Measurements from ENCODE around the gene RNASEH1.

RNASEH1 gene, protein sequence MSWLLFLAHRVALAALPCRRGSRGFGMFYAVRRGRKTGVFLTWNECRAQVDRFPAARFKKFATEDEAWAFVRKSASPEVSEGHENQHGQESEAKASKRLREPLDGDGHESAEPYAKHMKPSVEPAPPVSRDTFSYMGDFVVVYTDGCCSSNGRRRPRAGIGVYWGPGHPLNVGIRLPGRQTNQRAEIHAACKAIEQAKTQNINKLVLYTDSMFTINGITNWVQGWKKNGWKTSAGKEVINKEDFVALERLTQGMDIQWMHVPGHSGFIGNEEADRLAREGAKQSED

DNA sequence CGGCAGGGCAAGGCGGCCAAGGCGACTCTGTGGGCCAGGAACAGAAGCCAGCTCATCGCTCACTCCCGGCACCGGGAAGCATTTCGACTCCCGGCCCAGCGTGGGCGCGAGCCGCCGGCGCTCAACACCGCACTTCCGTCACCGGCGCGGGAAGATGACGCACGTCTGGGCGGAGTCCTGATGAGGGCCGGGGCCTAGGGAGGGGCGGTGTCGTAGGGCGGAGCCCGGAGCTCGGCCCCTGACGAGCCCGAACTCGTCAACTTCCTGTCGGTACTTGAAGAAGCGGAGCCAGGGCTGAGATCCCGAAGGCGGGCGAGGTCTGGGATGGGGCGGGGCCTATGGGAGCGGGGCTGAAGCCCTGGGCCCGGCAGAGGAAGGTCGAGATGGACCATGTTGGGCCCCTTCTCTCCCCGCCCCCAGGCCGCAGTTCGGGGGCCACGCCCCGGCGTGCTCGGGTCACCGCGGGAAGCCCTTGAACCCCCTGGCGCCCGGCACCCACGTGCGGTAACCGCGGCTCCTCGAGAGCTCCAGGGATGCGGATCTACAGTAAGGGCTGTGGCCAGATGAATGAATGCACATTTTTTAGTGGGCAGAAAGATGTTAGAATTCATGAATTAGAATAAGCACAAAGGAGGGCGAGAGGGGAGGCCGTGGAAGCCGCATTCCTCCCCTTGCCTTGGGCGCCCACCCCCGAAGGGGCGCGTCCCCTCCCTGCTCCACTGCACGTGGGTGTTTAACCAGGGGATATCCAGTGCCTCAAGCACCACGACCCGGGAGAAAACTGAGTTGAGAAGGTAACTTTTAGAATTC lies at the start of gene RNASEH1:
Gene RNASEH1, minus strand, starts transcription at position 129 of the 810 bp plus-strand sequence. Its CDS starts 73 bp downstream, at position 56.
- peak; percentile 98 for DNase-seq

DNA sequence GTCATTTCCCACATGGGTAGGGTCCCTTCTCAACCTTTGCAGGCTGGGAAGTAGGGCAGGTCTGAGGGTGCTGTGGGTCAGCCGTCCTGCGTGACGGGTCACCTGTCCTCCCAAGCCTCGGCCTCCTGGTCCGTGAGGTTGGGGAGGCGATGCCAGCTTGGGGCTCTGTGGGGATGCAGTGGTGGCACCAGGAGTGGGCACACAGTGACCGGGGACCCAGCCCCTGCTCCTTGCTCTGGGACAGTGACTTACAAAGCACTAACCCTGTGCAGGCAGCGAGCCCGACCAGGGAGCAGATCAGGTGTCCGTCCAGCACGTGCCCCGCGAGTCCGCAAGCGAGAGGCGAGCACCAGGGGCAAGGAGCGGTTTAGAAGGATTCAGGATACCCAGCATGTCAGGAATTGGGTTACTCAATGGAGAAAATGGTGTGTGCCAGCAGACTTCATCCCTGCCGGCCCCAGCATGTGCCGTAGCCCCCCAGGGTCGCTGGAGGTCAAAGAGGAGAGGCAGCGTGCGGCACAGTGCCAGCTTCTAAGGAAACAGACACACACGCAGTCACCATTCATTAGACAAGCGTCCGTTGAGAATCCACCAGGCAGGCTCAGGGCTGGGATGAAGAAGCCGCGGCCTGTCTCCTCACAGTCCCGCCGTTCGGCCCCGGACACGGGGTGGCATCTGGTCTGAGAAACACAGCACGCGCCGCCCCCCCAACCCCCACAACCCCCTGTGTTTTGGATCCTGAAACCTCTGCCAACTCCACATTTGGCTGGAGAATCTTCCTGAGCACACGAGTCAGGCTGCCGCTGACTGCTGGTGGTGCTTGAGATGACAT lies 48.5 kb upstream of the RNASEH1 start:
- DNase-seq: no peak

DNA sequence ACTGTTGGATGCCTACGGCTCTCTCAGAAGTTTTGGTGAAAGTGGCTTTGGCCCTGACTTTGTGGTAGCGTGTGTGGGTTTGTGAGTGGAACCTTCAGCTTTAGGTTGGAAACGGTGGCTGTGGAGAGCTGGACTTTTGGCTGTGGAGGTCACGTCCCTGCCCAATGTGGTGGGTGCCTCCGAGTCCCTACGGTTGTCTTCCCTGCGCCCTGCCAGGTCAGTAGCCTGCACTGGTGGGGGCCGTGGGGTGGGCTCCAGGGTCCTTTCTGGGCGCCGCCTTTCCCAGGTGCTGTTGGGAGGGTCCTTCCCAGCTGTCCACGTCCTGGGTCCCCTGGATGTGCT lies 47.9 kb upstream of the RNASEH1 start:
- no peak for DNase-seq

DNA sequence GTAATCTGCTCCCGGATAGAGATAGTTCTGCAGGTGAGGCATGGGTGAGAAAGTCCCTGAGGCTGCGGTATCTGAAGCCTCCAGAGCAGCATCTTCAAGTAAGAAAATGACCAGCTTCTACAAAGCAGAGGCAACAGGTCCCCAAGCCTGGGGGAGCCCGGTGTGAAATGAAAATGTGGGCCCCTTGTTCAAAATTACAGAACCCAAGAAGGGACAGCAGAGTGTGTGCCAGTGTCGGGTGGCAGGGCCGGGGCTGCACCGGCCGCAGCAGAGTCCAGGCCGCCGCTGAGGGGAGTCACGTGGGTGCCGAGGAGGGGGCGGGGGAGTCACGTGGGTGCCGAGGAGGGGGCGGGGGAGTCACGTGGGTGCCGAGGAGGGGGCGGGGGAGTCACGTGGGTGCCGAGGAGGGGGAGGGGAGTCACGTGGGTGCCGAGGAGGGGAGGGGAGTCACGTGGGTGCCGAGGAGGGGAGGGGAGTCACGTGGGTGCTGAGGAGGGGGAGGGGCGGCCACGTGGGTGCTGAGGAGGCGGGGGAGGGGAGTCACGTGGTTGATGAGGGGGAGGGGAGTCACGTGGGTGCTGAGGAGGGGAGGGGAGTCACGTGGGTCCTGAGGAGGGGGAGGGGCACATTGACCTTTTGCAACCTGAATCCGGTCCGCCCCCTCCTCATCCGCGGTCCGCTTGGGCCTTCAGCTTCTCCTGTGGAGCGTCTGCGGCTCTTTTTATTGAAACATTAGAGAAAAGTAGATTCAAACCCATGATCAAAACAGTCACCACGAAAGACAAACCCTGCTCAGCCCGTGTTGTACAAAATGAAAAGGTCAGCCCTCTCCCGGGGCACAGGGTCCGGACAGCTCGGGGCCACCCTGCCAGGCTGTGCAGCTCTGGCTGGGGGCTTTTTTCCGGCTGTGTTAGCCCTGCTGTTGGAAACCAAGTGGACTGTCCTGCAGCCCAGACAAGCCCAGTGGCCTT lies 47.1 kb upstream of the RNASEH1 start:
- peak; percentile 68 for DNase-seq

DNA sequence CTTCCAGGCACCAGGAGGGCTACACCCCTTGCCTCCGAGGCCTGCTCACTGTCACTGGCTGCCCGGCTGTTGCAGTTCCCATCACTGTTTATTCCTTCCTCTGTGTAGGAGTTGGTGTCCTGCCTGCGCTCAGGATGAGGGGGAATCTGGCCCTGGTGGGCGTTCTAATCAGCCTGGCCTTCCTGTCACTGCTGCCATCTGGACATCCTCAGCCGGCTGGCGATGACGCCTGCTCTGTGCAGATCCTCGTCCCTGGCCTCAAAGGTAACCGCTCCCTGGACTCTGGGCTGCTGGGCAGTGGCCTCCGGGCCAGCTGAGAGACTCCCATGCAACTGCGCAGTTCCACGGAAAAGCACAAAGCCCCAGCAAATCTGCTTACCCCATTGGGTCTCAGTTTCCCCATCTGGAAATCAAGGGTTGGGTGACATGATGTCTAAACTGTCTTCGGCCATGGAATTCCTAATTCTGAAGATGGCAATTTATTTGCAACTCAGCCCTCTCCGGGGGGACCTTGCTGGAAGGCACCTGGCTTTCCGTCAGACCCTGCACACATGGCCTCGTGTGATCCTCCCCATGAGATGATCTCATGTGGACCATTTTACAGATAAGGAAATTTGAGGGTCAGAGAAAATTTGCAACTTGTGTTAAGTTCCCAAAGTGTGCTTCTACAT lies 46.2 kb upstream of the RNASEH1 start:
- no peak for DNase-seq

DNA sequence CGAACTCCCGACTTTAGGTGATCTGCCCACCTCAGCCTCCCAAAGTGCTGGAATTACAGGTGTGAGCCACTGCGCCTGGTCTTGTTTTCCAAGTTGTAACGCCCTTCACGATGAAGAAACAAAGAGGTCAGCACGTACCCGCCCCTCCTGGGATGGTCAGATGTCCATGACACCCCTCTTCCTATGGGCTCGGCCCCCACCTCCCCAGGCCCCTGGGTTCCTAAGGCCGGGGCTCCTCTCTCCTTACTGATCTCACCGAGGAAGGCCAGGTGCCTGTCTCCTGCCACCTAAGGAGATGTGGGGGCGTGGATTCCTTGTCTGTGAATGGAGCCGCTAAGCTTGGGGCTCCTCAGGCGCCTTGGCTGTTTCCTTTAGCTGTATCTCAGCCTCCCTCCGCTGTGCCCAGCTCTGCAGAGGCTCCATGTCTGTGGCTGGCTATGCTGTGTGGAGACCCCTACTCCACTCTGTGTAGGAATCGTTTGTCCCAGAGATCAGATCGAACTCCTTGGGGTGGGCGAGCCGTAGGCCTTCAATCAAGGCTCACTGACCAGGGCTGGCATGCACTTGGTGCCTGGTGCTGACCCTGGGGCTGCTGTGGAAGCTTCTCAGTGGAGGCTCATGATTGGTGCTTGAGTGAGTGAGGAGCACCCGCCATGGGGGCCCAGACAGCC lies 45.5 kb upstream of the RNASEH1 start:
- no peak for DNase-seq

DNA sequence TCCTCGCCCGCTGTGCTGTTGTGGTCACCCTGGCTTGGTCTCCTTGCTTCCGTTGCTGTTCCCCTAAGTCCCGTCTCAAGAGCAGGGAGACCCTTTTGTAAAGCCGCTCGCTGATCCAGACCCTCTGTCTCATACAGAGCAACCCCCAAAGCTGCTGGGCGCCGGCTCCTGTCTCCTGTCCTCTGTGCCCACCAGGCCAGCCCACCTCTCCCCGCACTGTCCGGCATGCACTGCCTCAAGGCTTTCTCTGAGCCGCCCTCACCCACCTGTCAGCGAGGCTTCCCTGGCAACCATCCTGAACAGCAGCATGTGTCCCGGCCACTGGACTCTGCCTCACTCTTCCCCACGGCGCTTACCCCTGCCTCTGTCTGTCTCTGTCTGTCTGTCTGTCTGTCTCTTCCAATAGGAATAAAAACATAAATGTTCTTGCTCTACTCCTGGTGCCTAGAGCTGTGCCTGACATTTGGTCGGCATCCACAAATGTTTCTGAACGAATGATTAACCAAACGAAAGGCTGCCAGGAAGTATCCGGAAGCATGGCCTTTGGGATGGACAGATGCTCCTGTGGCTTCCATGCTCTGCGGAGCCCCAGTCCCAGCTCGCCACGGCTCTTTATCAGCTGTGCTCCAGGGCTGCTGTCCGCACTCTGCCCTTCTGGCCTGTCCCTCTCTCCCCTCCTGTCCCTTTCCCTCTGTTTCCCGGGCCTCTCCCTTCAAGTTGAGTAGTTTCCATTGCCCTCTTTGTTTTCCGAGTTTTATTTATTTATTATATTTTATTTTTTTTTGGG lies 44.6 kb upstream of the RNASEH1 start:
- no peak for DNase-seq

DNA sequence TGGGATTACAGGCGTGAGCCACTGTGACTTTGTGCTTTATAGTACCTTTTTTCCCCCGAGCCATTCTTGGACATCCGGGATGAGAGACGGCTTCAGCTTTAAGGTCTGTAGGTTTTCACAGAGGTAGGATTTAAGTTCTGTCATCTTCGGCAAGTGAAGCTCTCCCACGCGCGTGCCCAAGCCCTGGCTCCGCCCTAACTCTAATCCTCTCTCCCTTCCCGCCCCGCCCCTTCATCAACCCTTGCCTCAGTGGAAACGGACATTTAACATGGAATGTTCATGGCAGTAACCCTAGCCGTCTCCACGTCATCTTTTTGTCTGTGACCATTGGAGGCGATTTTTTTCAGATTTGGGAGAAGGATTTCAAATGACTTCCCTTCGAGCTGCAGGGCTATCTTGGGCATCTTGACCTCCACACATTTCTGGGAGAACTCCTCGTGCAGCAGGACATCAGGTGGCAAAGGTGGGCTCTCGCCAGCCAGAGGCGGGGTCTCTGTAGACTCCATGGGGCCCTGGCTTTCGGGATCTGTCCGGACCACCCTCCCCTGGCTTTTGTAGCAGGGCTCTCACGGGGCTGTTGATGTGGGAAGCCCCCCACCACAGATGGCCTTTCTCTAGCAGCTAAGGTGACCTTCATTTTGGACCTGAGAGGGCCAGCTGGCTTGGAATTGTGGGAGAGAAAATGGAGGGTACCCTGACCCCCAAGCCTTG lies 43.6 kb upstream of the RNASEH1 start:
- no peak for DNase-seq

DNA sequence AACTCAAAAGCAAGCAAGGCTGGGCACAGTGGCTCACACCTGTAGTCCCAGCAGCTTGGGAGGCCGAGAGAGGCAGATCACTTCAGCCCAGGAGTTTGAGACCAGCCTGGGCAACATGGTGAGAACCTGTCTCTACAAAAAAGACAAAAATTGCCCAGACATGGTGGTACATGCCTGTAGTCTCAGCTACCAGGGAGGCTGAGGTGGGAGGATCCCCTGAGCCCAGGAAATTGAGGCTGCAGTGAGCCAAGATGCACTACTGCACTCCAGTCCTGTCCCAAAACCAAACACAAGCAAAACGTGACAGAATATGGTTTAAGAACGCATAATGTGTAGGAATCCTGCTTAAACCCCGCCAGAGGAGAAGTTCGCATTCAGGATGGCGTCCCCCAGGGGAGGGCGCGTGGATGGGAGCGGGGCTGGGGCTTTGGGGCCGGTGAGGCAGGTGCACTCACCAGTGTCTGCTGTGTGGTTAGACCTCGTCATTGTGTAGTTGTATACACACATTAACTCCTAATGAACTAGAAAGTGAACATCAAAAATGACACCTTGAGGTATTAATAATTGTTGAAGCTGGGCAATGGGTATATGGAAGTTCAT lies 42.2 kb upstream of the RNASEH1 start:
- no peak for DNase-seq

DNA sequence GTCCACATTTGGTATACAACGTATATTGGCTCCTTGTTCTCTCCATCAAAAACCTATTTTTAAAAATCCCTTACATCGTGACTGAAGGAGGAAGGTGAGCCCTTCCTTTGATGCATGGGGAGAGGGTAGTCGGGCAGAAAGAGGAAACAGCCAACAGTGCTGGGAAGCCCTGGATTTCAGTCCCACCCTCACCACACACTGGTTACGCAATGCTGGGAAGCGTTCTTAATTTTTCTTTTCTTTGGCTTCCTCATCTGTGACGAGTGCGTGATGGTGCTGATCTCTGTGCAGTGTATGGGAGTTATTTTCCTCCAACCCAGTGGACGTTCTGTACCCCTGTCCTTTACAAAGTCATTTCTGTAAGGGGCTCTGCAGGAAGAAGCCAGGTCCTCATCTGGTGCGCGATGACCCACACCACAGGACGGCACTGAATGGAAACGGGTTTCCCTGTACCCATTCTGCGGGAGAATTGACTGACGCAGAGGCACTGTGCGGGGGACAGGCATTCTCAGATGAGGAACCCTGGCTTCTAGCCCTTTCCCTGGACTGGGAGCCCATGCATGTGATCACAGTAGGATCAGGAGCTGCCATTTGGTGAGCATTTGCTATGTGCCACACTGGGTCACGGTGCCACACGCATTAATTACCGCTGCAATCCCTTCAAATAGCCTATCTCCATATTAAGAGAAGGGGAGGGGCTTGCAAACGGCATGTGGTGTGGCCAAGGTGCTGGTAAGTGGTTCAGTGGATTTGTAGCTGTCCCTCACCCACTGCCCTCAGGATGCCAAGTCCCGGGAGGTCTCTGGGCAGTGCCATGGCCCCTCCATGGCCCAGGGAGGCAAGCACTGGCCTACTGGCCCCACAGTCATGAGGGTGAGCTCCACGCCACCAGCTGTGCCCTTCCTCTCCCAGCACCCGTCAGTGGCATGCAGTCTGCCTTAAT lies 41.0 kb upstream of the RNASEH1 start:
- DNase-seq: no peak

DNA sequence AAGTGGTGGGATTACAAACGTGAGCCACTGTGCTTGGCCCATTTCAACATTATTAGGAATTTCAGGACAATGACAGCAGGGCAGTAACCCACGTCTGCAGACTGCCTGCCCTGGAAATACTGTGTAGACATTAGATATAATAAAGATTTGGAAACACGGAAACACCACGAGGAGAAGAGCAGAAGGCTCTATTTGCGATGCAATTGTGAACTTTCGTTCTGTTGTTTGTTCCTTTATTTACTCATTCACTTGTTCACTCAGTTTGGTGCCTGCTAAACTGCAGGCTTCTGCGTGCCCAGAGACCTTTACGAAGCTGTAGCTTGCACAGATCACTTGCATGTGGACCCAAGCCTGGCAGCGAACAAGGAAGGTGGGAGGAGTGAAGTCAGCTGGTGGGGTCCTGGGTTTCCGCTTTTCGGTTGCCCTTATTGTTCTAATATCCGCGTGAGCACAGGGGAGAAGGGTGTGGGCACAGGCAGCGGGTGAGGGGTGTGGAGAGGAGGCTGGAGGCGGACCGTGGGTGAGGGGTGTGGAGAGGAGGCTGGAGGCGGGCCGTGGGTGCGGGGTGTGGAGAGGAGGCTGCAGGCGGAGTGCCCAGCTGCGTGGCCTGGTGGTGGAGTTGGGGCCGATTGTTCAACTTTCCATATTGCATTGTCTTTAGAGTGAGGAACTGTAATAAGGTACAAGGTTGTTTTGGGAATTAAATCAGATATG lies 40.2 kb upstream of the RNASEH1 start:
- DNase-seq: no peak

DNA sequence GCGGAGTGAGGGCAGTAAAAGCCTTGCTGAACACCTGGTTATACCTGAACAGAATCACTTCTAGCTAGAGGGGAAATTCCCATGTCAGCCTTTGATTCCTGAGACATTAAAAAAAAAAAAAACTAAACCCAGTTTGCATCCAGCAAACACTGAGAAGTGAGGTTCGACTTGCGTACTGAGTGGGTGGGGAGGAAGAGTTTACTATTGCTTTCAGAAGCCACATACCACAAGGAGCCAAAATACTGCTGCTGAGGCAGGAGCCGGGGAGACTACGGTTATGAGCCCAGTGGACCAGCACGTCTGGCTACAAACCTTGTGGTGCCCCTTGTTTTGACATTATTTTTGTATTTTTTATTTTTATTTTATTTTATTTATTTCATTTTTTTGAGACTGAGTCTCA lies 39.4 kb upstream of the RNASEH1 start:
- DNase-seq: no peak

DNA sequence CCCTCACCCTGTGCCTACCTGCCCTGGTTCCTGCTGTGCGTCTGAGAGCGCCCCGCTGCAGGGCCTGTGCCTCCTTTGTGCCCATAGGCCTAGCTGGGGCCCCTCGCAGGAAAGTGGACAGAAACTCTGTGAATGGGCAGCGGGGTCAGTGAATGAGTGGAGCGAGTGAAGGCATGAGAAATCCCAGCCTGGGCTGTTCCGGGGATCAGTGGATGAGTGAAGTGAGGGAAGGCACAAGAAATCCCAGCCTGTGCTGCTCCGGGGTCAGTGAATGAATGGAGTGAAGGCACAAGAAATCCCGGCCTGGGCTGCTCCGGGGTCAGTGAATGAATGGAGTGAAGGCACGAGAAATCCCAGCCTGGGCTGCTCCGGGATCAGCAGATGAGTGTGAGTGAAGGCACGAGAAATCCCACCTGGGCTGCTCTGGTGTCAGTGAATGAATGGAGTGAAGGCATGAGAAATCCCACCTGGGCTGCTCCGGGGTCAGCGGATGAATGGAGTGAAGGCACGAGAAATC lies 38.8 kb upstream of the RNASEH1 start:
- no peak for DNase-seq

DNA sequence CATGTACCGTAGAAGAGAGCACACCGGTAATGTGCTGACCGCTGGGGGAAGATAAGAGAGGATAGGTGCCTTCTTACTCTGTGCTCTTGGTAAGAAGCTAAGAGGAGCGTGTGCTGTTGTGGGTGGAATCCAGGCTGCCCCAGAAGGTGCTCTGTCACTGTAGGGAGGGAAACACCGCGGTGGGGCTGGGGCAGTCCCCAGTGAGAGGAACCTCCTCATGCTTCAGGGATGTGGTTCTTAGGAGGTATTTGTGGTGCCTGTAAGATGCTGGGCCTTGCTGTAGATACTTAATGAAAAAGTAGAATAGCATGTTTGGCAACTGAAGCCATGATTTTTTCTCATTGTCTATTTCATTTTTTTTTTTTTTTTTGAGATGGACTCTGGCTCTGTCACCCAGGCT lies 37.9 kb upstream of the RNASEH1 start:
- DNase-seq: no peak

DNA sequence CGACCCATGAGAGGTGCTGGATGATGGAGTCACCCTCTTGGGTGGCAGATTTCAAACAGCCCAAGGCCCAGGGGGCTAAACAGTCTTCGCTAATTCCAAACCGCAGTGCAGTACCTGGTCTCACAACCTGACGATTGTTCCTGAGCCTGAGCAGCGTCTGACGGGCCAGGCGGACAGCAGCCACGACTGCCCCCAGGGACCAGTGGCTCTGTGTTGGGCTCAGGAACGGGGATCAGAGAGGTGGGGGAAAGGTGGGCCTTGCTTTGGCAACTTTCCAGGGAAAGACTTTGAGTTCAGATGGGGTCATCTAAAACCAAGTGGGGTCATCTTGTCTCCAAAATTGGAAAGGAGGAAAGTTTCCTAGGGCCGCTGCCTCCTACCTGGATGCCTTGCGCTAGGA lies 37.3 kb upstream of the RNASEH1 start:
- no peak for DNase-seq

DNA sequence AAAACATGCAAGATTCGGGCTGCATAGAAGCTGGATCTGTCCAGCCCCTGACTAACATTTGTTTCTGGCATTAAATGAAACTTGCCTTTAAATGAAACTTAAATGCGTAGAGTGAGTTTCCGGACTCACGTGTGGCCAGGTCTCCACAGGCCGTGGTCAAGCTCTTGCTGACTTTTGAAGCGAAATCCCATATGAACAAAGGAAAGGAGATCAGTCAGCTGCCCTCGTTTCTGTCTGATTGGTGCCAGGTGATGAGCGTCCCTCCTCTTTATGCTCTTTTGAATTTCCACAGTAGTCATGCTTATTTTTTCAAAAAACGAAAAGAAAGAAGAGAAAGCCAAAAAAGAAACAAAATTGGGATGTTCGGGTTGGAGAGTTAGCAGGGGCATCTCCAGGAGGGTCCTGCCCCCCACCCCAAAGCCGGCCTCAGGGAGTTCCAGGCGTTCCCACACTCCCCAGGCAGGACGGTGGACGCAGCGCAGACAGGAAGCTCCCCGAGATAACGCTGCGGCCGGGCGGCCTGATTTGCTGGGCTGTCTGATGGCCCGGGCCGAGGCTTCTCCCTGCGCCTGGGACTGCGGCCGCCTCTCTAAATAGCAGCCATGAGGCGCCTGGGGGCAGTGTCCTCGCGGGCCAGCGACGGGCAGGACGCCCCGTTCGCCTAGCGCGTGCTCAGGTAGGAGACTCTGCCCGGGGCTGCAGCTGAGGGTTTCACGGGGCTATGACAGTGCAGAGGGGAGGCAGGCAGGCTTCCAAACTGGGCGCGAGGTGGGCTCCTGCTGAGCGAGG lies 36.6 kb upstream of the RNASEH1 start, which contains the start of gene COLEC11:
Gene COLEC11, plus strand, starts transcription at position 620 of the 789 bp plus-strand sequence. CDS start 9,229 bp downstream, outside the sequence.
- no peak for DNase-seq

Measured in CD4-positive, alpha-beta T cell treated with Interleukin-6 for 4 hours (primary cell).